Gastrocnemius medialis (tissue), 4 donors: Measurements from ENCODE around the gene HRH2. TPM values are rescaled to one million over a fixed set of nuclear protein-coding genes. Genes with fewer than 3 reads are reported as not detected.

Experiments used
- ATAC-seq, 2 donors: fragments of 150-250 bp; one replicate each; pipeline ENCODE4 v1.9.1; 2016
- DNase-seq, 2 donors: peaks; one replicate each; pipeline ENCODE4 v3.0.0-alpha.2; 2019
- H3K27ac ChIP-seq, 4 donors: fragments of 200-600 bp; sonication (generic); 1 replicate in 1 of 4; 2 replicates in 3 of 4; pipeline ENCODE4 v1.5.1; 2016 to 2018; ENCODE audit warnings: mild to moderate bottlenecking in 2 of 4, moderate library complexity in 1 of 4
- H3K27me3 ChIP-seq, 3 donors: fragments of 200-600 bp; sonication (generic) in 2 of 3; 1 replicate in 1 of 3; 2 replicates in 2 of 3; pipeline versions ENCODE4 v1.5.1 to v1.6.0; 2016 to 2019; ENCODE audit warnings: mild to moderate bottlenecking in 1 of 3, moderate library complexity in 1 of 3
- H3K36me3 ChIP-seq, 2 donors: fragments of 200-600 bp; sonication (generic) in 1 of 2; one replicate each; pipeline ENCODE4 v1.5.1; 2017 to 2018
- H3K4me1 ChIP-seq, 2 donors: fragments of 200-600 bp; sonication (generic) in 1 of 2; one replicate each; pipeline ENCODE4 v1.5.1; 2016 to 2017; ENCODE audit warnings: mild to moderate bottlenecking in 2 of 2
- H3K4me3 ChIP-seq, 4 donors: fragments of 200-600 bp; sonication (generic) in 3 of 4; 1 replicate in 1 of 4; 2 replicates in 3 of 4; pipeline ENCODE4 v1.5.1; 2016 to 2019; ENCODE audit warnings: mild to moderate bottlenecking in 2 of 4
- H3K9me3 ChIP-seq, 3 donors: fragments of 200-600 bp; sonication (generic) in 2 of 3; 1 replicate in 1 of 3; 2 replicates in 2 of 3; pipeline ENCODE4 v1.5.1; 2016 to 2019
- POLR2A ChIP-seq, 2 donors: fragments of 450-650 bp; IDR thresholded peaks; one replicate each; pipeline ENCODE4 v1.6.1; 2017; ENCODE audit warnings: antibody characterized with exemption in 2 of 2, mild to moderate bottlenecking in 2 of 2, moderate library complexity in 2 of 2
- in situ Hi-C, 4 donors: fragments of 200-750 bp; cut with MboI; loops; one replicate each; pipeline versions ENCODE4 v1.15.0 to v1.8.0; 2017; ENCODE audit warnings: low sequenced_read_pairs in 4 of 4
- intact Hi-C: fragments of 100-400 bp; cut with DNase I; formaldehyde crosslinking; loops from one replicate; pipeline ENCODE4 v1.15.1; 2023; ENCODE audit warnings: low total_unique reads
- total RNA-seq, 4 donors: library from RNA; depleted of rRNA; stranded (reverse); fragments of >200 nt; gene quantifications; one replicate each; pipeline versions ENCODE4 v1.1.0 to v1.2.3, GENCODE V29; 2016
- TF ChIP-seq, protein P1 (sequence below), 5 experiments: fragments of 450-650 bp in 3 of 5; fragments of 200-600 bp in 2 of 5; sonication (generic) in 2 of 5; IDR thresholded peaks in 4 of 5; conservative IDR thresholded peaks in 1 of 5; 1 replicate in 4 of 5; 2 replicates in 1 of 5; pipeline ENCODE4 v1.5.1; 2016 to 2019; ENCODE audit warnings: antibody characterized with exemption in 5 of 5, mild to moderate bottlenecking in 3 of 5, moderate library complexity in 3 of 5

The HRH2 gene
- total RNA-seq, 4 donors from 2014 or later: 0.44 to 1.6 (median 0.76) TPM

GRCh38 chr5:175734501-175734900 is 76.6 kb downstream of the HRH2 start:
- Histone ChIP-seq H3K4me1 (no peaks in the 10 kb centered on the region), H3K27me3 (peaks cover 0 to 6% (median 1%) of the 10 kb centered on the region in 3 donors)

GRCh38 chr5:175735701-175736100 is 77.8 kb downstream of the HRH2 start:
- no peaks in the 10 kb centered on the region for H3K4me1 ChIP-seq
- intact Hi-C loops: no loop called here
- H3K27me3 ChIP-seq: peaks cover 0 to 6% (median 3%) of the 10 kb centered on the region in 3 donors
- H3K9me3 ChIP-seq: no peaks in the 10 kb centered on the region
- H3K36me3 ChIP-seq: no peaks in the 10 kb centered on the region
- no peak overlapping the region for H3K4me3 ChIP-seq
- TF ChIP-seq, protein P1, sequence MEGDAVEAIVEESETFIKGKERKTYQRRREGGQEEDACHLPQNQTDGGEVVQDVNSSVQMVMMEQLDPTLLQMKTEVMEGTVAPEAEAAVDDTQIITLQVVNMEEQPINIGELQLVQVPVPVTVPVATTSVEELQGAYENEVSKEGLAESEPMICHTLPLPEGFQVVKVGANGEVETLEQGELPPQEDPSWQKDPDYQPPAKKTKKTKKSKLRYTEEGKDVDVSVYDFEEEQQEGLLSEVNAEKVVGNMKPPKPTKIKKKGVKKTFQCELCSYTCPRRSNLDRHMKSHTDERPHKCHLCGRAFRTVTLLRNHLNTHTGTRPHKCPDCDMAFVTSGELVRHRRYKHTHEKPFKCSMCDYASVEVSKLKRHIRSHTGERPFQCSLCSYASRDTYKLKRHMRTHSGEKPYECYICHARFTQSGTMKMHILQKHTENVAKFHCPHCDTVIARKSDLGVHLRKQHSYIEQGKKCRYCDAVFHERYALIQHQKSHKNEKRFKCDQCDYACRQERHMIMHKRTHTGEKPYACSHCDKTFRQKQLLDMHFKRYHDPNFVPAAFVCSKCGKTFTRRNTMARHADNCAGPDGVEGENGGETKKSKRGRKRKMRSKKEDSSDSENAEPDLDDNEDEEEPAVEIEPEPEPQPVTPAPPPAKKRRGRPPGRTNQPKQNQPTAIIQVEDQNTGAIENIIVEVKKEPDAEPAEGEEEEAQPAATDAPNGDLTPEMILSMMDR (IDR thresholded peaks at IDR 0.05 in 4 of 5, conservative IDR thresholded peaks at IDR 0.05 in 1 of 5): no peak
- no peak for TF ChIP-seq POLR2A (IDR thresholded peaks at IDR 0.05)
- in situ Hi-C loops: no loop called here
- H3K27ac ChIP-seq: no peak overlapping the region
- DNase-seq (no peak), ATAC-seq (no peak)

More at GRCh38 chr5:175734501-175734900, 76.6 kb downstream of the HRH2 start:
- no peaks in the 10 kb centered on the region for H3K36me3 ChIP-seq
- H3K4me3 ChIP-seq: no peak overlapping the region
- no peak overlapping the region for H3K27ac ChIP-seq
- TF ChIP-seq, protein P1 (IDR thresholded peaks at IDR 0.05 in 4 of 5, conservative IDR thresholded peaks at IDR 0.05 in 1 of 5): no peak
- TF ChIP-seq POLR2A (IDR thresholded peaks at IDR 0.05): no peak
- ATAC-seq (no peak), DNase-seq (no peak)
- in situ Hi-C loops (no loop called here), intact Hi-C loops (no loop called here)
- H3K9me3 ChIP-seq: no peaks in the 10 kb centered on the region

DNA sequence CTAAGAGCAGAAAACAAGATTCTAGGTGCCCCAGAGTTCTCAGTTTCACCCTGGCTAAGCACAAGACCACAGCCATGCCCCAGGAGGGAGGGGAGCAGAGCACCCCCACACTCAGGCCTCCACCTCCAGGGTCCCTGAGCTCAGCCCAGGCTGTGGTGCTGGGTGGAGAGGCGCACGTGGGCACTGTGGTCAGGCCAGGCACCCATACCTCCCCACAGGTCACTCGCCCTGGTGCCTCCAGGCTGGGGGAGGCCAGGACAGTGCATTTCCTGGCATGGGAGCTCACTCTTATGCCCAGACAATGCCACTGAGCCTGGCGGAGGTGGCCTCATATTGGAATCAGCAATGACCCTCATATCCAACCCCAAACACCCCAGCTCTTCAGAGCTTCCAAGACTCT is 78.8 kb downstream of the HRH2 start:
- intact Hi-C loops (no loop called here), in situ Hi-C loops (no loop called here)
- Histone ChIP-seq H3K36me3 (no peaks in the 10 kb centered on the region), H3K9me3 (no peaks in the 10 kb centered on the region), H3K27me3 (peaks cover 0 to 6% (median 4%) of the 10 kb centered on the region in 3 donors), H3K27ac (no peak overlapping the region), H3K4me3 (no peak overlapping the region), H3K4me1 (no peaks in the 10 kb centered on the region)
- no peak for ATAC-seq
- DNase-seq: no peak
- TF ChIP-seq POLR2A (IDR thresholded peaks at IDR 0.05): no peak
- TF ChIP-seq, protein P1 (IDR thresholded peaks at IDR 0.05 in 4 of 5, conservative IDR thresholded peaks at IDR 0.05 in 1 of 5): no peak

GRCh38 chr5:175737481-175737880 is 79.6 kb downstream of the HRH2 start:
- Histone ChIP-seq H3K4me3 (no peak overlapping the region), H3K27ac (no peak overlapping the region), H3K36me3 (no peaks in the 10 kb centered on the region), H3K27me3 (peaks cover 0 to 6% (median 4%) of the 10 kb centered on the region in 3 donors), H3K4me1 (no peaks in the 10 kb centered on the region), H3K9me3 (no peaks in the 10 kb centered on the region)
- DNase-seq (no peak), ATAC-seq (no peak)
- in situ Hi-C loops: no loop called here
- intact Hi-C loops: no loop called here
- TF ChIP-seq, protein P1 (IDR thresholded peaks at IDR 0.05 in 4 of 5, conservative IDR thresholded peaks at IDR 0.05 in 1 of 5): no peak
- TF ChIP-seq POLR2A (IDR thresholded peaks at IDR 0.05): no peak

DNA sequence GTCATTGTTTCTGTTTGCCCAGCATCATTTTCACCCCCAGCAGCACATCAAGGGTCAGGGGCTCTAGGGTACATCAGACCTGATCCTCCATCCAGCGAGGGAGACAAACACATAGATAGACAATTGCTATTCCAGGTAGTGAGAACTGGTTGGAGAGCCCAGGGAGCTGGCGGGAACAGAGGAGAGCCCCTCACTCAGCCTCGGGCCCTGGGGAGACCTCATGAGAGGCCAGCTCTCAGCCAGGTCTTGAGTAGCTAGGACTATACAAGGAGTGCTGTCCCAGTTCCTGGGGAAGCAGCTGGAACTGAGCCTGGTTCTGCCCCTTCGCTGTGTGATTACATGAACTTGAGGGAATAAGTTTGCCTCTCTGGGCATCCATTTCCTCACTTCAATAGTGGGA is 80.3 kb downstream of the HRH2 start:
- no peak for TF ChIP-seq POLR2A (IDR thresholded peaks at IDR 0.05)
- TF ChIP-seq, protein P1 (IDR thresholded peaks at IDR 0.05 in 4 of 5, conservative IDR thresholded peaks at IDR 0.05 in 1 of 5): no peak
- intact Hi-C loops: no loop called here
- Histone ChIP-seq H3K27ac (no peak overlapping the region), H3K4me3 (no peak overlapping the region), H3K9me3 (no peaks in the 10 kb centered on the region), H3K4me1 (no peaks in the 10 kb centered on the region), H3K27me3 (peaks cover 0 to 6% (median 4%) of the 10 kb centered on the region in 3 donors), H3K36me3 (no peaks in the 10 kb centered on the region)
- in situ Hi-C loops: no loop called here
- ATAC-seq: no peak
- no peak for DNase-seq
